Measurements from ENCODE around the gene ZNF669.

The ZNF669 gene

GRCh38 chr1:247056071-247056470 lies 48.1 kb downstream of the ZNF669 start:
- H3K36me3 Mint-ChIP-seq (ENCODE audit: low read depth), result peaks cover 93% of the 10 kb centered on the region
- H3K27me3 Mint-ChIP-seq (ENCODE audit: low read depth, poor library complexity), result peaks cover 3% of the 10 kb centered on the region

GRCh38 chr1:247054992-247055415 lies 49.2 kb downstream of the ZNF669 start:
- no peak for DNase-seq
- no peak for TF ChIP-seq CTCF (IDR thresholded peaks at IDR 0.05)
- H3K27me3 Mint-ChIP-seq (ENCODE audit: low read depth, poor library complexity), result peaks cover 3% of the 10 kb centered on the region
- H3K4me3 Mint-ChIP-seq, result no peak overlapping the region
- H3K27ac Mint-ChIP-seq, result no peak overlapping the region
- H3K4me1 Mint-ChIP-seq, result no peaks in the 10 kb centered on the region
- peaks cover 93% of the 10 kb centered on the region for H3K36me3 Mint-ChIP-seq (ENCODE audit: low read depth)
- H3K9me3 Mint-ChIP-seq, result peaks cover 100% of the 10 kb centered on the region

More at GRCh38 chr1:247056071-247056470, 48.1 kb downstream of the ZNF669 start:
- Mint-ChIP-seq H3K27ac (no peak overlapping the region), H3K4me1 (no peaks in the 10 kb centered on the region), H3K9me3 (peaks cover 99% of the 10 kb centered on the region), H3K4me3 (no peak overlapping the region)
- no peak for DNase-seq
- TF ChIP-seq CTCF (IDR thresholded peaks at IDR 0.05), result no peak

Measured in nephron progenitor cell (in vitro differentiated cells).